Body of pancreas (tissue), 4 donors: ENCODE results near the gene ADCY9. TPM values are rescaled to one million over a fixed set of nuclear protein-coding genes. Genes with fewer than 3 reads are reported as not detected.

Source experiments
- ATAC-seq: fragments of 150-250 bp; one replicate; pipeline ENCODE4 v1.9.1; 2016
- DNase-seq, 4 donors: peaks; one replicate each; pipeline ENCODE4 v3.0.0-alpha.2; 2019
- H3K27ac ChIP-seq, 4 donors: fragments of 200-600 bp; sonication (generic); 1 replicate in 3 of 4; 2 replicates in 1 of 4; pipeline versions ENCODE4 v1.5.1 to v1.6.1; 2016 to 2019; ENCODE audit warnings: mild to moderate bottlenecking in 1 of 4, mixed read lengths in 1 of 4, moderate library complexity in 1 of 4
- H3K27me3 ChIP-seq, 2 donors: fragments of 200-600 bp; sonication (generic); one replicate each; pipeline ENCODE4 v1.6.0; 2016; ENCODE audit warnings: mild to moderate bottlenecking in 1 of 2
- H3K36me3 ChIP-seq, 2 donors: fragments of 200-600 bp; sonication (generic); replicated peaks in 1 of 2; 2 replicates each; pipeline ENCODE4 v1.5.1; 2016; ENCODE audit warnings: low read depth in 2 of 2; ENCODE audit not compliant: insufficient read depth in 1 of 2
- H3K4me1 ChIP-seq: fragments of 200-600 bp; sonication (generic); one replicate; pipeline ENCODE4 v1.6.0; 2016
- H3K4me3 ChIP-seq, 2 donors: fragments of 200-600 bp; sonication (generic); 1 replicate in 1 of 2; 2 replicates in 1 of 2; pipeline ENCODE4 v1.5.1; 2016 to 2019
- H3K9me3 ChIP-seq, 3 donors: fragments of 200-600 bp; sonication (generic); 1 replicate in 2 of 3; 2 replicates in 1 of 3; pipeline ENCODE4 v1.5.1; 2016
- CTCF ChIP-seq, 7 experiments: fragments of 450-650 bp in 4 of 7; fragments of 200-600 bp in 3 of 7; sonication (generic) in 3 of 7; IDR thresholded peaks; one replicate each; pipeline ENCODE4 v1.5.1; 2016 to 2019; ENCODE audit warnings: antibody characterized with exemption in 7 of 7
- POLR2A ChIP-seq, 3 donors: fragments of 450-650 bp; IDR thresholded peaks; one replicate each; pipeline ENCODE4 v1.6.1; 2016; ENCODE audit warnings: antibody characterized with exemption in 3 of 3, mild to moderate bottlenecking in 2 of 3
- WGBS, 2 donors: methylation state at CpG; one replicate each; pipeline ENCODE4 v1.1.5; 2017; 5-methylcytosine and 5-hydroxymethylcytosine counted together
- intact Hi-C: fragments of 100-400 bp; cut with DNase I; formaldehyde crosslinking; loops from one replicate; pipeline ENCODE4 v1.15.1; 2023
- total RNA-seq, 2 donors: library from RNA; depleted of rRNA; stranded (reverse); fragments of >200 nt; gene quantifications; one replicate each; pipeline ENCODE4 v1.1.0, GENCODE V29; 2016

The ADCY9 gene
- total RNA-seq, 2 donors from 2014 or later = 22.4 to 29.1 TPM

DNA sequence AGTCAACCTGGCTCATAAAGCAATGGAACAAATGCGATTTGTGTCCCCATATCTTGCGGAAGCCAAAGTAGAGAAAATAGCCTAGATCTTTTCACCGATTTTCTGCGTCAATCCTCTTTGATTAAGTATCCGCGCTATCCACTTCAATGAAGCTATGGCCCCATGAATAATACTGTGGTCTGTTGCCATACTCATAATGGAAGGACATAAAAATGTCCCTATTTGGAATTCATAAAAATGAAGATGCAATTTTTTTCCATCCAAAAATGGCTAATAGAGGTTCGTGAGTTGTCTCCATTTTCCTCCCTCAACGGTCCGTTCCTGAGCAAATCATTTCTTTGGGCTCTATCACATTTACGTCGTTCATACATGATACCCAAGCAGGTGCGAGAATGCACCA lies 25.4 kb upstream of the ADCY9 start:
- intact Hi-C loops = no loop called here
- TF ChIP-seq CTCF (IDR thresholded peaks at IDR 0.05) (no peak), POLR2A (IDR thresholded peaks at IDR 0.05) (no peak)
- Histone ChIP-seq H3K27ac (no peak overlapping the region), H3K36me3 (no peaks in the 10 kb centered on the region), H3K27me3 (no peaks in the 10 kb centered on the region), H3K9me3 (no peaks in the 10 kb centered on the region), H3K4me1 (peaks cover under 1% of the 10 kb centered on the region), H3K4me3 (no peak overlapping the region)
- ATAC-seq (no peak), DNase-seq (no peak)
- WGBS, 2 donors = 88 to 93% methylated on average over 12 of the region's 12 CpGs

- H3K27ac ChIP-seq = no peak overlapping the region
- TF ChIP-seq CTCF (IDR thresholded peaks at IDR 0.05) (no peak), POLR2A (IDR thresholded peaks at IDR 0.05) (no peak)
- H3K9me3 ChIP-seq = no peaks in the 10 kb centered on the region
- H3K36me3 ChIP-seq = no peaks in the 10 kb centered on the region
- H3K4me3 ChIP-seq = no peak overlapping the region
- no peak for ATAC-seq
- DNase-seq = no peak
- peaks cover 6% of the 10 kb centered on the region for H3K4me1 ChIP-seq
- WGBS, 2 donors = 84 to 90% methylated on average over 3 of the region's 3 CpGs
- intact Hi-C loops = no loop called here
- H3K27me3 ChIP-seq = no peaks in the 10 kb centered on the region
Measured at GRCh38 chr16:4140652-4141051, 24.4 kb upstream of the ADCY9 start.

DNA sequence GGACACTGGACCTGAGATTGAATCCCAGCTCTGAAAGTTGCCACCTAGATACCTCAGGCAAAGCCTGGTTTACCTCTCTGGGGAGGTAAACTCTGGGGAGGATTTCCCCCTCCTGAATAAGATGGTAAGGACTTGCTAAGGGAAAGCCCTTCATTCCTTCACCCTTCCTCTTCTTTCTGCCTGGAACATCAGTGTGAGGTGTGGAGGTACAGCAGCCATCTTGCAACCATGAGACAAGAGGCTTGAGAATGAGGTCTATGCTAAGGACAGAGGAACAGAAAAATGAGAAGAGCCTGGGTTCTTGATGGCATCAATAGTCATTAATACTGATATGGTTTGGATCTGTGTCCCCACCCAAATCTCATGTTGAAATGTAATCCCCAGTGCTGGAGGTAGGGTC lies 23.7 kb upstream of the ADCY9 start:
- TF ChIP-seq CTCF (IDR thresholded peaks at IDR 0.05) = no peak
- no peak for TF ChIP-seq POLR2A (IDR thresholded peaks at IDR 0.05)
- Histone ChIP-seq H3K9me3 (no peaks in the 10 kb centered on the region), H3K36me3 (no peaks in the 10 kb centered on the region), H3K4me3 (no peak overlapping the region), H3K27me3 (no peaks in the 10 kb centered on the region), H3K27ac (no peak overlapping the region), H3K4me1 (peaks cover 6% of the 10 kb centered on the region)
- intact Hi-C loops = no loop called here
- no peak for ATAC-seq
- DNase-seq = no peak

DNA sequence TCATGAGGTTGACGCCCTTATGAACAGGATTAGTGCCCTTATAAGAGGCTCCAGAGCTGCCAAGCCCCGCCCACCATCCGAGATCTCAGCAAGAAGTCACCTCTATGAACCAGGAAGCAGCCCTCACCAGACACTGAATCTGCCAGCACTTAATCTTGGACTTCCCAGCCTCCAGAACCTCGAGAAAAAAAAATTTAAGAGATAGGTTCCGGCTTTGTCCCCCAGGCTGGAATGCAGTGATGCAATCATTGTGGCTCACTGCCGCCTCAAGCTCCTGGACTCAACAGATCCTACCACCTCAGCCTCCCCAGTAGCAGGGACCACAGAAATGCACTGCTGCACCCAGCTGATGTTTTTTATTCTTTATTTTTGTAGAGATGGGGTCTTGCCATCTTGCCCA lies 22.5 kb upstream of the ADCY9 start:
- no peak overlapping the region for H3K27ac ChIP-seq
- no peaks in the 10 kb centered on the region for H3K27me3 ChIP-seq
- H3K9me3 ChIP-seq = no peaks in the 10 kb centered on the region
- 91 to 94% methylated on average over 6 of the region's 6 CpGs for WGBS, 2 donors
- intact Hi-C loops = no loop called here
- DNase-seq (no peak), ATAC-seq (no peak)
- no peaks in the 10 kb centered on the region for H3K36me3 ChIP-seq
- no peak overlapping the region for H3K4me3 ChIP-seq
- no peak for TF ChIP-seq POLR2A (IDR thresholded peaks at IDR 0.05)
- no peak for TF ChIP-seq CTCF (IDR thresholded peaks at IDR 0.05)
- H3K4me1 ChIP-seq = peaks cover 6% of the 10 kb centered on the region

DNA sequence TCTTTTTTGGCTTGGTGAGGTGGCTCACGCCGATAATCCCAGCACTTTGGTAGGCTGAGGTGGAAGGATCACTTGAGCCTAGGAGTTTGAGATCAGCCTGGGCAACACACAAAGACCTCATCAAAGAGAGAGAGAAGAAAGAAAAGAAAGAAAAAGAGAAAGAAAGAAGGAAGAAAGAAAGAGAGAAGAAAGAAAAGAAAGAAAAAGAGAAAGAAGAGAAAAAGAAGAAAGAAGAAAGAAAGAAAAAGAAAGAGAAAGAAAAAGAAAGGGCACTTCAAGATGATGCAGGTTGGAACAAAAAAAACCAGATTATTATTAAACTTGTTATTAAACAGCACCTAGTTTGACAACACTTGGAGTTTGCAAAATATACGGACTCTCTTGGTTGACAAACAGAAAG lies 21.2 kb upstream of the ADCY9 start:
- Histone ChIP-seq H3K4me3 (no peak overlapping the region), H3K9me3 (no peaks in the 10 kb centered on the region), H3K4me1 (peaks cover 6% of the 10 kb centered on the region), H3K27ac (no peak overlapping the region), H3K27me3 (no peaks in the 10 kb centered on the region), H3K36me3 (no peaks in the 10 kb centered on the region)
- TF ChIP-seq POLR2A (IDR thresholded peaks at IDR 0.05) (no peak), CTCF (IDR thresholded peaks at IDR 0.05) (no peak)
- WGBS, 2 donors = 77 to 94% methylated on average over 3 of the region's 3 CpGs
- DNase-seq = no peak
- intact Hi-C loops = no loop called here
- no peak for ATAC-seq
